NB4 (cell line): ENCODE results near the gene PTPN23.
"Not testable (repeated sequence)": the region's sequence is repeated elsewhere in the genome, so short reads cannot be mapped to it uniquely, and the experiment has no call there.

ENCODE experiments used
- DNase-seq: peaks from one replicate; pipeline ENCODE4 v3.0.0; 2010; ENCODE audit warnings: low read depth
- H3K4me3 ChIP-seq: one replicate; pipeline ENCODE4 v1.5.1; 2011; ENCODE audit warnings: mild to moderate bottlenecking, low read depth, low read length, moderate library complexity
- MYC ChIP-seq: IDR thresholded peaks from 2 replicates; pipeline ENCODE4 v1.6.1; 2011; ENCODE audit warnings: low read depth, low read length
- POLR2A ChIP-seq: IDR thresholded peaks from 2 replicates; pipeline ENCODE4 v1.6.1; 2011; ENCODE audit warnings: mild to moderate bottlenecking; ENCODE audit not compliant: insufficient read length; ENCODE audit errors: extremely low read depth
- TF ChIP-seq, protein P1 (sequence below): IDR thresholded peaks from one replicate; pipeline ENCODE4 v1.5.1; 2012; ENCODE audit warnings: low read depth, low read length
- TF ChIP-seq, protein P2 (sequence below): IDR thresholded peaks from 2 replicates; pipeline ENCODE4 v1.6.1; 2011; ENCODE audit warnings: low read depth, low read length

PTPN23 gene

DNA sequence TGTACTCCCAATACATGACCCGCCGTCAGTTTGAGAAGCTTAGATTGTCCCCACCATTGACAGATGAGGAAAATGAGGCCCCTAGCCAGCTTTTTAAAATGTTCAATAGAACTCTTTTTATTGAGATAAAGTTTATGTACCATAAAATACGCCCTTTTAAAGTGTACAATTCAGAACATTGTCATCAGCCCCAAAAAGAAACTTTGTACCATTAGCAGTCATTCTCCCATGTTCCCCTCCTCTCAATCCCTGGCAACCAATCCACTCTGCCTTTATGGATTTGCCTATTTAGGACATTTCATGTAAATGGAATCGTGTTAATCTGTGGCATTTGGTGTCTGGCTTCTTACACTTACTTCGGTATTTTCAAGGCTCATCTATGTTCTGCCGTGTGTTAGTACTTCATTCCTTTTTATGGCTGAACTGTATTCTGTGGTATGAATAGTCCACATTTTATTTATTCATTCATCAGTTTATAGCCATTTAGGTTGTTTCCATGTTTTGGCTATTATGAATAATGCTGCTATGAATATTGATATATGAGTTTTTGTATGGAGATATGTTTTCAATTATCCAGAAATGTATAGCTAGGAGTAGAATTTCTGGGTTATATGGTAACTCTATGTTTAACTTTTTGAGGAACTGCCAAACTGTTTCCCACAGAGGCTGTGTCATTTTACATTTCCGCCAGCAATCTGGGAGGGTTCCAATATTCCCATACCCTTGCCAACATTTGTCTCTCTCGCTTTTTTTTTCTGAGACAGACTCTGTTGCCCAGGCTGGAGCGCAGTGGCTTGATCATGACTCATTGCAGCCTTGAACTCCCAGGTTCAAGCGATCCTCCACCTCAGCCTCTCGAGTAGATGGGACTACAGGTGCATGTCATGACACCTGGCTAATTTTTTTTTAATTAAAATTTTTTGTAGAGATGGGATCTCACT lies 15.3 kb upstream of the PTPN23 start:
- no peak for DNase-seq
- H3K4me3 ChIP-seq, result no peak overlapping the region
- TF ChIP-seq, protein P1, sequence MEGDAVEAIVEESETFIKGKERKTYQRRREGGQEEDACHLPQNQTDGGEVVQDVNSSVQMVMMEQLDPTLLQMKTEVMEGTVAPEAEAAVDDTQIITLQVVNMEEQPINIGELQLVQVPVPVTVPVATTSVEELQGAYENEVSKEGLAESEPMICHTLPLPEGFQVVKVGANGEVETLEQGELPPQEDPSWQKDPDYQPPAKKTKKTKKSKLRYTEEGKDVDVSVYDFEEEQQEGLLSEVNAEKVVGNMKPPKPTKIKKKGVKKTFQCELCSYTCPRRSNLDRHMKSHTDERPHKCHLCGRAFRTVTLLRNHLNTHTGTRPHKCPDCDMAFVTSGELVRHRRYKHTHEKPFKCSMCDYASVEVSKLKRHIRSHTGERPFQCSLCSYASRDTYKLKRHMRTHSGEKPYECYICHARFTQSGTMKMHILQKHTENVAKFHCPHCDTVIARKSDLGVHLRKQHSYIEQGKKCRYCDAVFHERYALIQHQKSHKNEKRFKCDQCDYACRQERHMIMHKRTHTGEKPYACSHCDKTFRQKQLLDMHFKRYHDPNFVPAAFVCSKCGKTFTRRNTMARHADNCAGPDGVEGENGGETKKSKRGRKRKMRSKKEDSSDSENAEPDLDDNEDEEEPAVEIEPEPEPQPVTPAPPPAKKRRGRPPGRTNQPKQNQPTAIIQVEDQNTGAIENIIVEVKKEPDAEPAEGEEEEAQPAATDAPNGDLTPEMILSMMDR, result no peak
- TF ChIP-seq MYC (no peak), POLR2A (no peak)
- TF ChIP-seq, protein P2, sequence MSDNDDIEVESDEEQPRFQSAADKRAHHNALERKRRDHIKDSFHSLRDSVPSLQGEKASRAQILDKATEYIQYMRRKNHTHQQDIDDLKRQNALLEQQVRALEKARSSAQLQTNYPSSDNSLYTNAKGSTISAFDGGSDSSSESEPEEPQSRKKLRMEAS, result no peak

DNA sequence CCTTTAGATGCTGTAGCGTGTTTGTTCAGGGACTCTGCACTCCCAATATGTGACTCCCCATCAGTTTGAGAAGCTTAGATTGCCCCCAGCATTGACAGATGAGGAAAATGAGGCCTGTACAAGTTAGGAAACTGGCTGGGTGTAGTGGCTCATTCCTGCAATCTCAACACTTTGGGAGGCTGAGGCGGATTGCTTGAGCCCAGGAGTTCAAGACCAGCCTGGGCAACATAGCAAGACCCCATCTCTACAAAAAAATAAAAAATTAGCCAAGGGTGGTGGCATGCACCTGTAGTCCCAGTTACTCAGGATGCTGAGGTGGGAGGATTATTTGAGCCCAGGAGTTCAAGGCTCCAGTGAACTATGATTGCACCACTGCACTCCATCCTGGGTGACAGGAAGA lies 14.0 kb upstream of the PTPN23 start:
- TF ChIP-seq POLR2A (no peak), MYC (no peak)
- TF ChIP-seq, protein P1, result no peak
- no peak for DNase-seq
- H3K4me3 ChIP-seq, result no peak overlapping the region

DNA sequence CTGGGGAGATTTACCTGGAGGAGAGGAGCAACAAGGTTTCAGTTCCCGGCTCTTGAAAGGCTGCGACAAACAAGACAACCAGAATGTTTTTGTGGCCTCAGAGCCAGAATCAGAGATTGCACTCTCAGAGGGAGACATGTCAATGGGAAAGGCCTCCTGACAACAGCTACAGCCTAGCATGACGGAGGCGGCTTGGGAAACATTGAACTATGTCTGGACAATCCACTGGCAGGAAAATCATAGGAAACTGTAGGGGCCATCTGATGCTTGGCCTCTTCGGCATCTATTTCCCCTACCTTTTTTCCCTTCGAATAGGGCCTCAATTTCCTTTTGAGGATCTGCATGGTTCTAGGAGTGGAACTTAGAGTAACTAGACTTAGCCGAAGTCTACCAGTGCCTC lies 13.2 kb upstream of the PTPN23 start:
- TF ChIP-seq, protein P1, result no peak
- TF ChIP-seq POLR2A (no peak), MYC (no peak)
- TF ChIP-seq, protein P2, result no peak
- DNase-seq, result no peak
- H3K4me3 ChIP-seq, result no peak overlapping the region

DNA sequence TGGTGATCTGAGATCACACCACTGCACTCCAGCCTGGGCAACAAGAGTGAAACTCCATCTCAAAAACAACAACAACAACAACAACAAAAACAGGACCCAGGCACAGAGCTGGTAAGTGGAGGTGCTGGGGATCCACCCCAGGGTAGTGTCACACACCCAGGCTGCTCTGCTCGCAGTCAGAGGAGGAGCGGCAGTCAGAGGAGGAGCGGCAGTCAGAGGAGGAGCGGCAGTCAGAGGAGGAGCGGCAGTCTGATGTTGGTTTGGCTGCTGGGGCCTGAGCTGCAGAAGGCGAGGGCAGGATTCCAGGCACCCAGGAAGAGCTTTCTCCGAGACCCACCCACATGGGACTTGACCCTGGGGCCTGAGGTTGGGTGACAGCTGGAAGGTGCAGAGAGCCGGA lies 10.8 kb upstream of the PTPN23 start:
- H3K4me3 ChIP-seq, DNase-seq: not testable (repeated sequence)

DNA sequence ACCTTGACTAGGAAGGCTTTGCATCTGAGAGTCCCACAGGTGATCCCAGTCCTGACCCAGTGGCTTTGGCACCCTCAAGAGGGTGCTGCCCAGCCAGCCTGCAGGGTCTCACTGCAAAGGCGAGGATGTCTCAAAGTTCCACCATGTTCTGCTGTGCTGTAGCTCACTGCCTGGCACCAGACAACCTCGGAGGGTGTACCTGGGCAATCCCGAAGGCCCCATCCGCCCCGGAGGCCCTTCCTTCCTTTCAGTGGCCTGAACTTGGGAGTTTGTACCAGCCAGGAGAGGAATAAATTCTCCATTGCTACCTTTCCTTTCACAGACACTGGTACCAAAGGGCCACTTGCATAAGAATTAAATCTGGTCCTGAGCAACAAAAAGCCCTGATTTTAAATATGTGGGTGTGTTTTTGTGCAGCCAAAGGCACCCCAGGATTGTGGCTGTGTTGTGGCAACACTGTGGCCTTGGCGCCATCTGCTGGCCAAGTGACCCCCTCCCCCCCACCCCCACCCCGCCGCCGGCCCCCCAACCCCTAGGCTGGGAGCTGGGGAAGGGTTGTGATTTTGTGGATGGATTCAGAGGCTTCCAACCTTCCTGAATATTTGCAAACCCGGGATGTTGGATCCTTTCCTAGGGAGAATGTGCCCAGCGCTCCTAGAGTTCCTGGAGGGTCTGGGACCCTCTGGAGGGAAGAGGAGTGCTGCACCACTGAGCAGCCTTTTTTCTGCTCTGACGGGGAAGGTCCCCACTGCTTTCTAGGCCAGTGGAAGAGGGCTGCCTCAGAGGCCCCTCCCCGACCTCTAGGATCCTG lies 9.7 kb upstream of the PTPN23 start:
- H3K4me3 ChIP-seq, result no peak overlapping the region
- DNase-seq, result peak; percentile 54
- no peak for TF ChIP-seq POLR2A
- TF ChIP-seq, protein P1, result peak; percentile 18

DNA sequence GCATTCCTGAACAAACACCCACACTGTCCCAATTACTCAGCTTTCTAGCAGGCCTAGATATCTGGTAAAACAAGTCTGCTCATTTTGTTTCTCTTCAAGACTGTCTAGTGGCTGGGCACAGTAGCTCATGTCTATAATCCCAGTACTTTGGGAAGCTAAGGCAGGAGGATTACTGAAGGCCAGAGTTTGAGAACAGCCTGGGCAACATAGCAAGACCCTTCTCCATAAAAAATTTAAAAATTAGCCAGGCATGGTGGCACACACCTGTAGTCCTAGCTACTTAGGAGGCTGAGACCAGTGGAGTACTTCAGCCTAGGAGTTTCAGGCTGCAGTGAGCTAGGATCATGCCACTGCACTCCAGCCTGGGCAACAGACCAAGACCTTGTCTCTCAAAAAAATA lies 6.2 kb upstream of the PTPN23 start:
- DNase-seq, result no peak
- no peak overlapping the region for H3K4me3 ChIP-seq
- TF ChIP-seq, protein P2, result no peak
- TF ChIP-seq MYC, result no peak
- TF ChIP-seq, protein P1, result no peak
- no peak for TF ChIP-seq POLR2A
